ENCODE results near the gene TM4SF20. TPM values are rescaled to one million over a fixed set of nuclear protein-coding genes. Genes with fewer than 3 reads are reported as not detected.

Gene TM4SF20
- total RNA-seq, 1 donor, result 1.1 TPM

GRCh38 chr2:227398684-227399670 lies 19.9 kb upstream of the TM4SF20 start:
- H3K9me3 ChIP-seq (ENCODE audit: low read depth, low read length), result no peaks in the 10 kb centered on the region
- H3K36me3 ChIP-seq (ENCODE audit: insufficient read depth, low read length), result no peaks in the 10 kb centered on the region
- no peak overlapping the region for H2AFZ ChIP-seq (ENCODE audit: low read length)
- H3K4me1 ChIP-seq (ENCODE audit: insufficient read depth, low read length), result no peaks in the 10 kb centered on the region
- no peaks in the 10 kb centered on the region for H3K79me2 ChIP-seq (ENCODE audit: insufficient read depth, low read length)
- H3K27ac ChIP-seq (ENCODE audit: low read depth, low read length), result no peak overlapping the region
- no peaks in the 10 kb centered on the region for H3K27me3 ChIP-seq (ENCODE audit: insufficient read depth, low read length)
- DNase-seq (ENCODE audit: insufficient read length, low spot score, missing footprints), result no peak
- H4K20me1 ChIP-seq (ENCODE audit: insufficient read depth, low read length), result no peaks in the 10 kb centered on the region
- TF ChIP-seq CTCF (IDR thresholded peaks at IDR 0.05; ENCODE audit: extremely low read depth, low read depth, low read length), result no peak
- H3K4me3 ChIP-seq (ENCODE audit: insufficient read depth, low read length), result no peak overlapping the region
- no peak overlapping the region for H3K4me2 ChIP-seq (ENCODE audit: insufficient read depth, low read length)

GRCh38 chr2:227397562-227397961 lies 18.5 kb upstream of the TM4SF20 start:
- no peaks in the 10 kb centered on the region for H3K4me1 ChIP-seq (ENCODE audit: insufficient read depth, low read length)
- no peak for DNase-seq (ENCODE audit: insufficient read length, low spot score, missing footprints)
- no peak for TF ChIP-seq CTCF (IDR thresholded peaks at IDR 0.05; ENCODE audit: extremely low read depth, low read depth, low read length)
- no peaks in the 10 kb centered on the region for H3K36me3 ChIP-seq (ENCODE audit: insufficient read depth, low read length)
- H3K27ac ChIP-seq (ENCODE audit: low read depth, low read length), result no peak overlapping the region
- no peak overlapping the region for H3K4me2 ChIP-seq (ENCODE audit: insufficient read depth, low read length)
- peak overlapping the region; percentile 44 for H2AFZ ChIP-seq (ENCODE audit: low read length)
- H3K4me3 ChIP-seq (ENCODE audit: insufficient read depth, low read length), result no peak overlapping the region
- H3K79me2 ChIP-seq (ENCODE audit: insufficient read depth, low read length), result no peaks in the 10 kb centered on the region
- no peaks in the 10 kb centered on the region for H4K20me1 ChIP-seq (ENCODE audit: insufficient read depth, low read length)
- no peaks in the 10 kb centered on the region for H3K9me3 ChIP-seq (ENCODE audit: low read depth, low read length)
- H3K27me3 ChIP-seq (ENCODE audit: insufficient read depth, low read length), result no peaks in the 10 kb centered on the region

- no peak for TF ChIP-seq CTCF (IDR thresholded peaks at IDR 0.05; ENCODE audit: extremely low read depth, low read depth, low read length)
- no peaks in the 10 kb centered on the region for H3K79me2 ChIP-seq (ENCODE audit: insufficient read depth, low read length)
- H3K9me3 ChIP-seq (ENCODE audit: low read depth, low read length), result no peaks in the 10 kb centered on the region
- H4K20me1 ChIP-seq (ENCODE audit: insufficient read depth, low read length), result no peaks in the 10 kb centered on the region
- no peaks in the 10 kb centered on the region for H3K27me3 ChIP-seq (ENCODE audit: insufficient read depth, low read length)
- no peak overlapping the region for H3K27ac ChIP-seq (ENCODE audit: low read depth, low read length)
- DNase-seq (ENCODE audit: insufficient read length, low spot score, missing footprints), result no peak
- no peak overlapping the region for H3K4me2 ChIP-seq (ENCODE audit: insufficient read depth, low read length)
- no peak overlapping the region for H3K4me3 ChIP-seq (ENCODE audit: insufficient read depth, low read length)
- no peaks in the 10 kb centered on the region for H3K36me3 ChIP-seq (ENCODE audit: insufficient read depth, low read length)
- no peak overlapping the region for H2AFZ ChIP-seq (ENCODE audit: low read length)
- no peaks in the 10 kb centered on the region for H3K4me1 ChIP-seq (ENCODE audit: insufficient read depth, low read length)
Observed at GRCh38 chr2:227395556-227395955, 16.4 kb upstream of the TM4SF20 start.

GRCh38 chr2:227394401-227394800 lies 15.3 kb upstream of the TM4SF20 start:
- Histone ChIP-seq H3K79me2 (ENCODE audit: insufficient read depth, low read length) (no peaks in the 10 kb centered on the region), H3K4me2 (ENCODE audit: insufficient read depth, low read length) (no peak overlapping the region), H3K4me1 (ENCODE audit: insufficient read depth, low read length) (peaks cover under 1% of the 10 kb centered on the region), H4K20me1 (ENCODE audit: insufficient read depth, low read length) (no peaks in the 10 kb centered on the region), H3K27ac (ENCODE audit: low read depth, low read length) (no peak overlapping the region), H3K4me3 (ENCODE audit: insufficient read depth, low read length) (no peak overlapping the region), H3K27me3 (ENCODE audit: insufficient read depth, low read length) (no peaks in the 10 kb centered on the region), H3K36me3 (ENCODE audit: insufficient read depth, low read length) (no peaks in the 10 kb centered on the region), H3K9me3 (ENCODE audit: low read depth, low read length) (no peaks in the 10 kb centered on the region), H2AFZ (ENCODE audit: low read length) (no peak overlapping the region)
- DNase-seq (ENCODE audit: insufficient read length, low spot score, missing footprints), result no peak
- TF ChIP-seq CTCF (IDR thresholded peaks at IDR 0.05; ENCODE audit: extremely low read depth, low read depth, low read length), result no peak
